Natural killer cell (primary cell): Measurements from ENCODE around the gene NRF1. TPM values are rescaled to one million over a fixed set of nuclear protein-coding genes. Genes with fewer than 3 reads are reported as not detected.

Source experiments
- ATAC-seq, 3 donors: fragments of 150-1000 bp in 2 of 3; fragments of 200-7000 bp in 1 of 3; cut with Tn5 transposase; 1 replicate in 1 of 3; 2 replicates in 2 of 3; pipeline ENCODE4 v1.10.0; 2021; ENCODE audit warnings: mild to moderate bottlenecking in 2 of 3, moderate library complexity in 2 of 3
- DNase-seq, 2 donors: peaks; one replicate each; pipeline versions ENCODE4 v3.0.0 to v3.0.0-alpha.2; 2013 to 2021; ENCODE audit warnings: mixed read lengths in 1 of 2
- H3K27ac ChIP-seq: one replicate; pipeline ENCODE4 v1.5.1; 2013; ENCODE audit warnings: mild to moderate bottlenecking, low read length
- H3K27me3 ChIP-seq: one replicate; pipeline ENCODE4 v1.6.1; 2013; ENCODE audit warnings: low read length; ENCODE audit not compliant: control insufficient read depth, insufficient read depth
- H3K36me3 ChIP-seq: one replicate; pipeline ENCODE4 v1.6.1; 2013; ENCODE audit warnings: low read length; ENCODE audit not compliant: control insufficient read depth, insufficient read depth
- H3K4me1 ChIP-seq: one replicate; pipeline ENCODE4 v1.6.1; 2013; ENCODE audit warnings: low read length; ENCODE audit not compliant: control insufficient read depth, insufficient read depth
- H3K4me3 ChIP-seq: one replicate; pipeline ENCODE4 v1.5.1; 2013; ENCODE audit warnings: low read length
- H3K9me3 ChIP-seq: one replicate; pipeline ENCODE4 v1.6.1; 2013; ENCODE audit warnings: low read length; ENCODE audit not compliant: control insufficient read depth, insufficient read depth
- H3K27ac Mint-ChIP-seq, 2 donors: one replicate each; pipeline ENCODE4 v1.8.0; 2022; ENCODE audit warnings: mild to moderate bottlenecking in 2 of 2, mixed read lengths in 2 of 2, moderate library complexity in 1 of 2
- H3K27me3 Mint-ChIP-seq, 2 donors: one replicate each; pipeline ENCODE4 v1.8.0; 2022; ENCODE audit warnings: low read depth in 2 of 2, mixed read lengths in 2 of 2
- H3K36me3 Mint-ChIP-seq: one replicate; pipeline ENCODE4 v1.8.0; 2022; ENCODE audit warnings: mixed read lengths
- H3K4me1 Mint-ChIP-seq, 2 donors: one replicate each; pipeline ENCODE4 v1.8.0; 2022; ENCODE audit warnings: mixed read lengths in 2 of 2
- H3K4me3 Mint-ChIP-seq: one replicate; pipeline ENCODE4 v1.8.0; 2022; ENCODE audit warnings: mild to moderate bottlenecking, moderate library complexity, mixed read lengths
- H3K9me3 Mint-ChIP-seq, 2 donors: one replicate each; pipeline ENCODE4 v1.8.0; 2022; ENCODE audit warnings: mixed read lengths in 2 of 2
- WGBS: methylation state at CpG from one replicate; pipeline ENCODE4 v1.1.7; 2013; ENCODE audit warnings: missing lambda C conversion rate; ENCODE audit not compliant: insufficient coverage; 5-methylcytosine and 5-hydroxymethylcytosine counted together
- intact Hi-C: fragments of 100-400 bp; cut with micrococcal nuclease; formaldehyde crosslinking; loops from one replicate; pipeline ENCODE4 v1.14.2; 2022
- total RNA-seq, 4 donors: library from RNA; stranded (reverse); fragments of 120-200 nt in 1 of 4; gene quantifications; one replicate each; pipeline versions ENCODE4 v1.2.3 to v1.2.4, GENCODE V29; 2013 to 2022
- TF ChIP-seq, protein P1 (sequence below): fragments of 200-600 bp; IDR thresholded peaks from one replicate; pipeline ENCODE4 v1.8.0; 2022; ENCODE audit warnings: antibody characterized with exemption

Gene NRF1
- total RNA-seq, 3 donors from 2014 or later (not counting 1 experiment from before 2014, with no cell fraction given) = 39.8 to 43.5 (median 40.1) TPM

GRCh38 chr7:129785685-129786514 lies 174.4 kb downstream of the NRF1 start:
- WGBS = 5% methylated on average over 44 of the region's 44 CpGs
- DNase-seq (peak in 1 of 2 donors; percentile 38), ATAC-seq (peak; percentile 20 to 56 (median 25))
- H3K27ac ChIP-seq = no peak overlapping the region
- peaks cover 31 to 48% of the 10 kb centered on the region in 2 donors for H3K4me1 Mint-ChIP-seq
- no peaks in the 10 kb centered on the region for H3K9me3 ChIP-seq
- no peaks in the 10 kb centered on the region for H3K9me3 Mint-ChIP-seq
- peaks cover 49% of the 10 kb centered on the region for H3K27me3 ChIP-seq
- H3K27ac Mint-ChIP-seq = no peak overlapping the region
- peaks cover 48% of the 10 kb centered on the region for H3K4me1 ChIP-seq
- intact Hi-C loops = no loop called here
- no peaks in the 10 kb centered on the region for H3K36me3 ChIP-seq
- H3K4me3 ChIP-seq = no peak overlapping the region
- H3K4me3 Mint-ChIP-seq = peak overlapping the region; percentile 72
- H3K27me3 Mint-ChIP-seq = peaks cover 61 to 69% of the 10 kb centered on the region in 2 donors
- no peaks in the 10 kb centered on the region for H3K36me3 Mint-ChIP-seq
- TF ChIP-seq, protein P1, sequence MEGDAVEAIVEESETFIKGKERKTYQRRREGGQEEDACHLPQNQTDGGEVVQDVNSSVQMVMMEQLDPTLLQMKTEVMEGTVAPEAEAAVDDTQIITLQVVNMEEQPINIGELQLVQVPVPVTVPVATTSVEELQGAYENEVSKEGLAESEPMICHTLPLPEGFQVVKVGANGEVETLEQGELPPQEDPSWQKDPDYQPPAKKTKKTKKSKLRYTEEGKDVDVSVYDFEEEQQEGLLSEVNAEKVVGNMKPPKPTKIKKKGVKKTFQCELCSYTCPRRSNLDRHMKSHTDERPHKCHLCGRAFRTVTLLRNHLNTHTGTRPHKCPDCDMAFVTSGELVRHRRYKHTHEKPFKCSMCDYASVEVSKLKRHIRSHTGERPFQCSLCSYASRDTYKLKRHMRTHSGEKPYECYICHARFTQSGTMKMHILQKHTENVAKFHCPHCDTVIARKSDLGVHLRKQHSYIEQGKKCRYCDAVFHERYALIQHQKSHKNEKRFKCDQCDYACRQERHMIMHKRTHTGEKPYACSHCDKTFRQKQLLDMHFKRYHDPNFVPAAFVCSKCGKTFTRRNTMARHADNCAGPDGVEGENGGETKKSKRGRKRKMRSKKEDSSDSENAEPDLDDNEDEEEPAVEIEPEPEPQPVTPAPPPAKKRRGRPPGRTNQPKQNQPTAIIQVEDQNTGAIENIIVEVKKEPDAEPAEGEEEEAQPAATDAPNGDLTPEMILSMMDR = no peak

DNA sequence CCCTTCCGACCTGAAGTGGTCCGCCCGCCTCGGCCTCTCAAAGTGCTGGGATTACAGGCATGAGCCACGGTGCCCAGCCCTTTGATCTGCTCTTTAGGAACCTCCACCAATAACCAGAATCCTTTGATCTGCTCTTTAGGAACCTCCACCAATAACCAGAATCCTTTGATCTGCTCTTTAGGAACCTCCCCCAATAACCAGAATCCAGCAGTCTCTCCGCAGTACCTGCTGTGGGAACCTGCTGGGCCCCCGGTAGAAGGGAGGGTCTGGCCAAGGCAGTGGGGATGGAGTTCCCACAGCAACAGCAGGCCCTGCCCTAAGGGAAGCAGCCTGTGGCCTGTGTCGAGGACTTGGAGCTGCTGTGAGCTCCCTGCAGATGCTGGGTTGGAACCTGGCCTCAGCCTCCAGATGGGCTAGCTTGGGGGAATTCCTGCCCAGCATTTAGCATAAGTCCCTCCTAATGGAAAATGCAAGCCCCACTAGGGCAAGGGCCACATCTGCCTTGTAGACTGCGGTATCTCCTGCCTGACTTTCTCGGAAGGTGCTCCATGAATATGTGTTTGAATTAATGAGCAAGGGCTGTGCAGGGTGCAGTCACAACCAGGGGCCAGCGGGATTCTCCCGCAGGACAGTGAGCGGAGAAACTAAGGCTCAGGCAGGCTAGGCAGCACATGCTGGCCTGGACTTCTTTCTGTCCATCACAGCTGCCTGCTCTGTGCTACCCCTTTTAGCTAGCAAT lies 175.5 kb downstream of the NRF1 start:
- no peak for DNase-seq
- peaks cover 25 to 37% of the 10 kb centered on the region in 2 donors for H3K4me1 Mint-ChIP-seq
- peaks cover 37% of the 10 kb centered on the region for H3K4me1 ChIP-seq
- TF ChIP-seq, protein P1 = no peak
- intact Hi-C loops = no loop called here
- peaks cover 40% of the 10 kb centered on the region for H3K27me3 ChIP-seq
- 56% methylated on average over 13 of the region's 13 CpGs for WGBS
- H3K27me3 Mint-ChIP-seq = peaks cover 56 to 63% of the 10 kb centered on the region in 2 donors
- H3K27ac Mint-ChIP-seq = no peak overlapping the region
- no peaks in the 10 kb centered on the region for H3K9me3 Mint-ChIP-seq
- H3K36me3 ChIP-seq = no peaks in the 10 kb centered on the region
- H3K9me3 ChIP-seq = no peaks in the 10 kb centered on the region
- no peak overlapping the region for H3K4me3 ChIP-seq
- H3K27ac ChIP-seq = no peak overlapping the region
- ATAC-seq = no peak
- no peaks in the 10 kb centered on the region for H3K36me3 Mint-ChIP-seq
- H3K4me3 Mint-ChIP-seq = no peak overlapping the region

GRCh38 chr7:129789000-129789399 lies 177.5 kb downstream of the NRF1 start:
- Mint-ChIP-seq H3K27me3 (peaks cover 40 to 47% of the 10 kb centered on the region in 2 donors), H3K27ac (no peak overlapping the region), H3K4me1 (peaks cover 10 to 20% of the 10 kb centered on the region in 2 donors), H3K4me3 (no peak overlapping the region), H3K9me3 (no peaks in the 10 kb centered on the region), H3K36me3 (no peaks in the 10 kb centered on the region)
- Histone ChIP-seq H3K4me1 (peaks cover 22% of the 10 kb centered on the region), H3K27ac (no peak overlapping the region), H3K36me3 (no peaks in the 10 kb centered on the region), H3K27me3 (peaks cover 22% of the 10 kb centered on the region), H3K4me3 (no peak overlapping the region), H3K9me3 (no peaks in the 10 kb centered on the region)
- TF ChIP-seq, protein P1 = no peak
- 87% methylated on average over 6 of the region's 6 CpGs for WGBS
- ATAC-seq = no peak
- no peak for DNase-seq
- intact Hi-C loops = no loop called here
